ENCODE measurements around the gene SAMD4B.

Gene SAMD4B

GRCh38 chr19:39379865-39380396, 37.7 kb downstream of the SAMD4B start:
- no peak overlapping the region for H3K4me3 ChIP-seq (ENCODE audit: low read length)
- TF ChIP-seq CTCF (conservative IDR thresholded peaks at IDR 0.05; ENCODE audit: low read depth, low read length): no peak
- no peak for DNase-seq (ENCODE audit: low read depth)

- TF ChIP-seq CTCF (conservative IDR thresholded peaks at IDR 0.05; ENCODE audit: low read depth, low read length): no peak
- DNase-seq (ENCODE audit: low read depth): no peak
- no peak overlapping the region for H3K4me3 ChIP-seq (ENCODE audit: low read length)
These were observed 38.6 kb downstream of the SAMD4B start for GRCh38 chr19:39380521-39381502.

GRCh38 chr19:39381910-39382611, 39.8 kb downstream of the SAMD4B start:
- H3K4me3 ChIP-seq (ENCODE audit: low read length): no peak overlapping the region
- no peak for TF ChIP-seq CTCF (conservative IDR thresholded peaks at IDR 0.05; ENCODE audit: low read depth, low read length)
- DNase-seq (ENCODE audit: low read depth): no peak

- H3K4me3 ChIP-seq (ENCODE audit: low read length): no peak overlapping the region
- no peak for TF ChIP-seq CTCF (conservative IDR thresholded peaks at IDR 0.05; ENCODE audit: low read depth, low read length)
- no peak for DNase-seq (ENCODE audit: low read depth)
These were observed 41.0 kb downstream of the SAMD4B start for GRCh38 chr19:39382991-39383828.

GRCh38 chr19:39384839-39385568, 42.8 kb downstream of the SAMD4B start:
- no peak overlapping the region for H3K4me3 ChIP-seq (ENCODE audit: low read length)
- TF ChIP-seq CTCF (conservative IDR thresholded peaks at IDR 0.05; ENCODE audit: low read depth, low read length): no peak
- DNase-seq (ENCODE audit: low read depth): no peak

Measured in retinal pigment epithelial cell (primary cell).